Fibroblast of peridontal ligament (primary cell): Measurements from ENCODE around the gene DRC1.

ENCODE experiments used
- DNase-seq: peaks from one replicate; pipeline ENCODE4 v3.0.0-alpha.2; 2010; ENCODE audit errors: extremely low read depth

The DRC1 gene

GRCh38 chr2:26399771-26400376 lies 1.8 kb upstream of the DRC1 start:
- DNase-seq, result no peak

- no peak for DNase-seq
Observed at GRCh38 chr2:26400723-26401122, 997 bp upstream of the DRC1 start.

GRCh38 chr2:26407526-26407925 lies 5.8 kb downstream of the DRC1 start:
- no peak for DNase-seq

GRCh38 chr2:26409785-26410184 lies 8.1 kb downstream of the DRC1 start:
- no peak for DNase-seq

- no peak for DNase-seq
Observed at GRCh38 chr2:26410764-26411243, 9.1 kb downstream of the DRC1 start.

GRCh38 chr2:26411419-26411818 lies 9.7 kb downstream of the DRC1 start:
- DNase-seq, result no peak

- DNase-seq, result peak; percentile 32
Observed at GRCh38 chr2:26412091-26412673, 10.5 kb downstream of the DRC1 start.

- DNase-seq, result peak; percentile 30
Observed at GRCh38 chr2:26414311-26414710, 12.6 kb downstream of the DRC1 start.

GRCh38 chr2:26421961-26422360 lies 20.2 kb downstream of the DRC1 start:
- DNase-seq, result no peak

- no peak for DNase-seq
Observed at GRCh38 chr2:26422947-26423629, 21.4 kb downstream of the DRC1 start.

- no peak for DNase-seq
Observed at GRCh38 chr2:26423750-26424149, 22.0 kb downstream of the DRC1 start.

GRCh38 chr2:26424221-26424620 lies 22.5 kb downstream of the DRC1 start:
- no peak for DNase-seq

- no peak for DNase-seq
Observed at GRCh38 chr2:26428846-26429245, 27.1 kb downstream of the DRC1 start.

GRCh38 chr2:26429779-26430578 lies 28.3 kb downstream of the DRC1 start:
- no peak for DNase-seq

GRCh38 chr2:26430826-26431225 lies 29.1 kb downstream of the DRC1 start:
- peak; percentile 10 for DNase-seq

GRCh38 chr2:26432363-26432762 lies 30.6 kb downstream of the DRC1 start:
- no peak for DNase-seq

- DNase-seq, result no peak
Observed at GRCh38 chr2:26432859-26433258, 31.1 kb downstream of the DRC1 start.

- no peak for DNase-seq
Observed at GRCh38 chr2:26435106-26435505, 33.4 kb downstream of the DRC1 start.

GRCh38 chr2:26438526-26438925 lies 36.8 kb downstream of the DRC1 start:
- DNase-seq, result peak; percentile 51

- peak; percentile 3 for DNase-seq
Observed at GRCh38 chr2:26438926-26439325, 37.2 kb downstream of the DRC1 start.

- DNase-seq, result no peak
Observed at GRCh38 chr2:26442301-26442700, 40.6 kb downstream of the DRC1 start.

GRCh38 chr2:26442707-26443106 lies 41.0 kb downstream of the DRC1 start:
- no peak for DNase-seq
